SJCRH30 (cell line): ENCODE results near the gene HOXB6. TPM values are rescaled to one million over a fixed set of nuclear protein-coding genes. Genes with fewer than 3 reads are reported as not detected.

Source experiments
- DNase-seq, 2 experiments: peaks; one replicate each; pipeline ENCODE4 v3.0.0-alpha.2; 2015 to 2020
- H3K27ac ChIP-seq: fragments of 250-450 bp; sonication (Bioruptor Pico); 2 replicates; pipeline ENCODE4 v1.5.1; 2020; ENCODE audit warnings: mild to moderate bottlenecking, moderate library complexity
- H3K27me3 ChIP-seq: fragments of 250-450 bp; sonication (Bioruptor Pico); 2 replicates; pipeline ENCODE4 v1.5.1; 2020; ENCODE audit warnings: mild to moderate bottlenecking, moderate library complexity
- H3K36me3 ChIP-seq: fragments of 250-450 bp; sonication (Bioruptor Pico); 2 replicates; pipeline ENCODE4 v1.5.1; 2020; ENCODE audit warnings: mild to moderate bottlenecking, moderate library complexity
- H3K4me1 ChIP-seq: fragments of 250-450 bp; sonication (Bioruptor Pico); 2 replicates; pipeline ENCODE4 v1.5.1; 2020; ENCODE audit warnings: mild to moderate bottlenecking, moderate library complexity
- H3K4me3 ChIP-seq: fragments of 250-450 bp; sonication (Bioruptor Pico); 2 replicates; pipeline ENCODE4 v1.5.1; 2020; ENCODE audit warnings: mild to moderate bottlenecking, moderate library complexity
- H3K9me3 ChIP-seq: fragments of 250-450 bp; sonication (Bioruptor Pico); replicated peaks from 2 replicates; pipeline ENCODE4 v1.5.1; 2020; ENCODE audit warnings: mild to moderate bottlenecking, moderate library complexity
- total RNA-seq: library from RNA; depleted of rRNA; stranded (reverse); fragments of >200 nt; shearing (Covaris generic); gene quantifications from 2 replicates; pipeline ENCODE4 v1.2.3, GENCODE V29; 2014

Gene HOXB6
- total RNA-seq, 1 experiment from 2014 or later, result 7.5 TPM

GRCh38 chr17:48628649-48629410 lies 24.0 kb upstream of the HOXB6 start:
- no peaks in the 10 kb centered on the region; the same call in 1 of the 2 replicates for H3K4me1 ChIP-seq
- DNase-seq, result no peak
- no peak overlapping the region for H3K4me3 ChIP-seq
- no peak overlapping the region for H3K27ac ChIP-seq
- peaks cover 16% of the 10 kb centered on the region for H3K27me3 ChIP-seq
- H3K9me3 ChIP-seq, result no peaks in the 10 kb centered on the region
- no peaks in the 10 kb centered on the region for H3K36me3 ChIP-seq

- no peak overlapping the region for H3K4me3 ChIP-seq
- peaks cover 17% of the 10 kb centered on the region for H3K27me3 ChIP-seq
- H3K36me3 ChIP-seq, result no peaks in the 10 kb centered on the region
- no peaks in the 10 kb centered on the region for H3K9me3 ChIP-seq
- H3K4me1 ChIP-seq, result no peaks in the 10 kb centered on the region; the same call in 1 of the 2 replicates
- DNase-seq, result no peak
- no peak overlapping the region for H3K27ac ChIP-seq
Measured at GRCh38 chr17:48627623-48628521, 23.1 kb upstream of the HOXB6 start.

DNA sequence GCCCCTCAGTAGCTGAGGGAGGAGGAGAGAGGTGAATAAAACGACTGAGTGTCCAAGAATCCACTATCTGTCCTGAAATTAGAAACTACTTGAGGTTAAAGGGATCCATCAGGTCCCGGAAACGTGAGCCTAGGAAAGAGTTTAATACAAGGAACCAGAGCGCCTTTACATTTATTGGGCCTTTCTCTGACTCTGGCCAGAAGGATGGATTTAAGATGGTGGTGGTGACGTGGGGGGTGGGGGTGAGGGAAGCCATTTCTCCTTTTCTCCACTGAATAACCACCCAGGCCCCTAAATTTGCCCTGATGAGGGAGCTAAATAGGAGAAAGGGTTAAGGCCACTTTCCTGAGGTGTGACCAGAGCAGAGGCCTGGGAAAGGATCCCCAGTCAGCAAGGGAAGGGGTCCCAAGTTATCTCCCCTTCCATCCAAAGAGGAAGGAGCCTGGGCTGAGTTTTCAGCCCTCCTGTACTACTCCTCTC lies 22.4 kb upstream of the HOXB6 start:
- Histone ChIP-seq H3K9me3 (no peaks in the 10 kb centered on the region), H3K27ac (peak overlapping the region; percentile 8; the same call in 1 of the 2 replicates), H3K4me3 (peak overlapping the region; percentile 59), H3K27me3 (peaks cover 17% of the 10 kb centered on the region), H3K36me3 (no peaks in the 10 kb centered on the region), H3K4me1 (no peaks in the 10 kb centered on the region; the same call in 1 of the 2 replicates)
- DNase-seq, result peak in 1 of 2 experiments; percentile 20

DNA sequence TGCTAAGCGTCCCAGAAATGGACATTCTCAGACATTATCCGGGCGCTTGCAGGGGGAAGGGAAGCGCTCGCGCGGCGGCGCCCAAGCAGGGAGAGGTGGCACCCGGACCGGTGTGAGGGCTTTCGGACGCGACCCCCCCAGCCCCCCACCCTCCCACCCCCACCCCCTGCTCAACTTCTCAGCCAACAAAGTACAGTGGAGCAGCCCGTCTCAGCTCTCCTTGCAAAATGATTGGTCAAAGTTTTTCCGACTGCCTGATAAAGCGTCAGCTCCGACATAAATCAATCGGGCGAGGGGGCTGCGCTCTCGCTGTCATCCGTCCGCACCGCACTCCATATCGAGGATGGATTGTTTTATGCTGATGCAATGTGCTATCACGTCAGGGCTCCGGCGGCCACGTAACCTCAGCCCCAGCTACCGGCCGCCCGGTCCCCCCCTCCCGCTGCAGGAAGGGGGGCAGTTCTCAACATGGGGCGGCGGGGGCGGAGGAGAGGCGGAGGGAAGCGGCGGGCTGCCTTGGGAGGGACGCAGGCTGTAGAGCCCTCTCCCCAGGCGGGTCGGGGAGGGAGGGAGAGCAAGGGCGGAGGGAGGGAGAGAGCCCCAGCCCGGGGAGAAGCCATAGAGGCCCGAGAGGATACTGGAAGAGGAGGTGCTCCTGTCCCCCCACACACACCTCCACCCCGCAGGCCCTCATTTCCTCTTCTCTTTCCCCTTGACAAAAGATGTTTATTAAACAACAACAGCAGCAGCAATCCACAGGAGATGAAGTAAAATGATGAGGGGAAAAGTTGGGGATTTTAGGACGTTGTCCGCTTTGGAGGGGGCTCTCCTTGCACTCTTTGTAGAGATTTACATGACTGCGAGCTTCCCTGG lies 21.7 kb upstream of the HOXB6 start, which contains the start of gene HOXB9:
Gene HOXB9 (minus strand): TSS at position 114 of the 873 bp plus-strand sequence. CDS start 89 bp downstream, at position 25.
- H3K4me3 ChIP-seq, result peak within 1 kb of the TSS; percentile 59
- no peaks in the 10 kb centered on the region for H3K36me3 ChIP-seq
- H3K4me1 ChIP-seq, result no peaks in the 10 kb centered on the region; the same call in 1 of the 2 replicates
- peaks cover 17% of the 10 kb centered on the region for H3K27me3 ChIP-seq
- H3K27ac ChIP-seq, result peak within 1 kb of the TSS; percentile 8; the same call in 1 of the 2 replicates
- H3K9me3 ChIP-seq, result no peaks in the 10 kb centered on the region
- peak; percentile 61 to 62 for DNase-seq

DNA sequence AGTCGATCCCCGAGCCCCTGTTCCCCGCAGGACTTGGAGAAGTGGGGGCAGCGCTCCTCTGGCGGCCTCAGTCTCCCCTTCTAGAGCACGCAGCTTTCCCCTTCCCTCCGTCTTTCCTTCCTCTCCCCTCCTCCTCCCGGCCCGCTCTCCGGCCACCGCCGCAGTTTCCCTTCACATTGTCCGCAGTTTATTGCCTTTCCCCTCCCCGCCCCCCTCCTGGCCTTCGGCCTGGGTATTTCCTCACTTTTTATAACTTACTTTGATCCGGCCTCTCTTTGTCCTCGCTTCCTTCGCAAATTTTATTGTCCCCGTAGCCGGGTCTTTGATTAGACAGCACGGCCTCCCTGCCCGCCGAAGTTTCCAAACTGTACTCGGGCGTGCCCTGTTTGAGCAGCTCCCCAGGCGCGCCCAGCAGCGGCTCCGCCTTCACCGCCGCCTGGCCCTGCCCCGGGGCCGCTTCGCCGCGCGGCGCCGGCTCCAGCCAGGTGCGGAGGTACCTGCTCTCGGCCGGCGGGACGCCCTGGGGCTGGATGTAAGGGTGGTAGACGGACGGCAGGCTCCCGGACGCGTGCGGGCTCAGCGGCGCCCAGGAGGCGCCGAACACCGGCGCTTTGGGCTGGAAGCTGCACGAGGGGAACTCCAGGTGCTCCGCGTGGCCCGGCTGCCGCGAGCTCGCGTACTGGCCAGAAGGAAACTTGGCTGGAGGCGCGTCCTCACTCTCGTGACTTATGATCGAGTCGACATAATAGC lies 20.9 kb upstream of the HOXB6 start:
- Histone ChIP-seq H3K27me3 (peaks cover 12% of the 10 kb centered on the region), H3K4me3 (peak overlapping the region; percentile 59), H3K9me3 (no peaks in the 10 kb centered on the region), H3K27ac (no peak overlapping the region), H3K36me3 (no peaks in the 10 kb centered on the region), H3K4me1 (no peaks in the 10 kb centered on the region; the same call in 1 of the 2 replicates)
- peak; percentile 30 to 53 for DNase-seq

- Histone ChIP-seq H3K4me1 (no peaks in the 10 kb centered on the region; the same call in 1 of the 2 replicates), H3K36me3 (no peaks in the 10 kb centered on the region), H3K27ac (no peak overlapping the region), H3K27me3 (peaks cover 12% of the 10 kb centered on the region), H3K9me3 (no peaks in the 10 kb centered on the region), H3K4me3 (peak overlapping the region; percentile 59)
- DNase-seq, result peak; percentile 29 to 49
Measured at GRCh38 chr17:48624544-48625494, 20.0 kb upstream of the HOXB6 start.

GRCh38 chr17:48624118-48624517 lies 19.3 kb upstream of the HOXB6 start:
- Histone ChIP-seq H3K27ac (no peak overlapping the region), H3K36me3 (no peaks in the 10 kb centered on the region), H3K4me3 (no peak overlapping the region), H3K4me1 (no peaks in the 10 kb centered on the region; the same call in 1 of the 2 replicates), H3K9me3 (no peaks in the 10 kb centered on the region), H3K27me3 (peaks cover 12% of the 10 kb centered on the region)
- no peak for DNase-seq

GRCh38 chr17:48623583-48623982 lies 18.8 kb upstream of the HOXB6 start:
- no peaks in the 10 kb centered on the region; the same call in 1 of the 2 replicates for H3K4me1 ChIP-seq
- peaks cover 13% of the 10 kb centered on the region for H3K27me3 ChIP-seq
- no peaks in the 10 kb centered on the region for H3K9me3 ChIP-seq
- H3K27ac ChIP-seq, result no peak overlapping the region
- H3K36me3 ChIP-seq, result no peaks in the 10 kb centered on the region
- no peak overlapping the region for H3K4me3 ChIP-seq
- no peak for DNase-seq

DNA sequence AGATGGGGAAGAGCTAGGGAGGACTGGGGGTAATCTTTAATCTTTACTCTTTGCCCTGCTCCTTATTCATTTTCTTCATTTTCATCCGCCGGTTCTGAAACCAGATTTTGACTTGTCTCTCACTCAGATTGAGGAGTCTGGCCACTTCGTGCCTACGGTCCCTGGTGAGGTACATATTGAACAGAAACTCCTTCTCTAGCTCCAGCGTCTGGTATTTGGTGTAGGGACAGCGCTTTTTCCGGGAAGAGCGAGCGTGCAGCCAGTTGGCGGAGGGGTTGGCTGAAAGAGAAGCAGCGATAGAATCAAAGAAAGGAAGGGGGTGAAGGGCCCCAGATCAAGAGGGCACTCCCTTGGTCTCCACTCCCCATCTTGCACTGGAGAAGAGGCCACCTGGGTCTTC lies 18.1 kb upstream of the HOXB6 start:
- Histone ChIP-seq H3K27me3 (peaks cover 20% of the 10 kb centered on the region), H3K9me3 (no peaks in the 10 kb centered on the region), H3K4me3 (no peak overlapping the region), H3K27ac (no peak overlapping the region), H3K36me3 (no peaks in the 10 kb centered on the region), H3K4me1 (no peaks in the 10 kb centered on the region; the same call in 1 of the 2 replicates)
- DNase-seq, result no peak

DNA sequence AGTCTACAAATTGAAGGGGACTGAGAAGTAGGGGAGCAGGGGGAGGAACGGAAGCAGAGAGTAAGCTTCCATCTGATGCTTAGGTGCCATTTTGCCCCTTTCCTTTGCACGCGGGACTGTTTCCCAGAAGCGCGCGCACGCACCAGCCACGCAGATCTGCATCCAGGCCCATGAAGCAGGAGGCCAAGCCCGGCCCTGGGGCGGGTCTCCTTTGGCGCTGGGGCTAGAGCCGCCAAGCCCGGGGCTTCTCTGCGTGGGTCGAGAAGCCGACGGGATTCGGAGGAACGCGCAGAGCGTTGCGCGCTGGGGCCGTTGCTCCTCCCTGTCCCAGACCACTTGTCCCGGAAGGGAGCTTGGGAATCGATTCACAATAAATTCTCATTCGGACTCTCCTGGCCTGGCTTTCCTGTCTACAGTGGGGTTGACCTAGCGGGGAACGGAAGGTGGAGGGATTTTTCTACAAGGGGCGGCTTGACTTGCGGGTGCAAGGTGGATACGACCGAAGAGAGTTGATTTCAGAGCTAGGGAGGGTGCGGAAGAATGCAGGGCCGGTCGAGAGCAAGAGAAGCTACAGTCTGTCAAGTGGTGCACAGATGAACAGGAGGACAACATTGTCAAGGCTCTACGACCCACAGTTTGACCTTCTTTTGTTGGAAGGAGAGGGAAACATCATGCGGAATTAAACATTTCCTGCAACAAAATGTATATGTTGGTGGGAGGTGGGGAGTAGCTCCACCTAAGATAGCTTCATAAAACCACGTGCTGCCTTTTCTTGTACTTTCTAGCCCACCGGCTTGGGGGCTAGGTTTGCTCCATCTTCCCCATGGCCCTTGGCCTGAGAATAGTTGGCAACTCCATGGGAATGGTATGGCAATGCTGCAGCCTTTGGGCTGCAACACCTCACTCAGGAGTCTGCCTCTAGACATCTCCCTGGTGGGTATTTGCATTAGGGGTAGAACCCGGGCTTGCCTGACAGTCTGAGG lies 16.9 kb upstream of the HOXB6 start:
- DNase-seq, result no peak
- Histone ChIP-seq H3K27ac (no peak overlapping the region), H3K36me3 (no peaks in the 10 kb centered on the region), H3K4me3 (no peak overlapping the region), H3K27me3 (peaks cover 23% of the 10 kb centered on the region), H3K9me3 (no peaks in the 10 kb centered on the region), H3K4me1 (no peaks in the 10 kb centered on the region)

- no peaks in the 10 kb centered on the region for H3K36me3 ChIP-seq
- no peak overlapping the region for H3K4me3 ChIP-seq
- H3K27me3 ChIP-seq, result peaks cover 30% of the 10 kb centered on the region
- no peak for DNase-seq
- no peaks in the 10 kb centered on the region for H3K4me1 ChIP-seq
- H3K27ac ChIP-seq, result no peak overlapping the region
- no peaks in the 10 kb centered on the region for H3K9me3 ChIP-seq
Measured at GRCh38 chr17:48620461-48621139, 15.8 kb upstream of the HOXB6 start.
